ENCODE results near the gene TBL1XR1.

The TBL1XR1 gene

GRCh38 chr3:176969506-176969905 lies 227.8 kb downstream of the TBL1XR1 start:
- TF ChIP-seq, protein P1, sequence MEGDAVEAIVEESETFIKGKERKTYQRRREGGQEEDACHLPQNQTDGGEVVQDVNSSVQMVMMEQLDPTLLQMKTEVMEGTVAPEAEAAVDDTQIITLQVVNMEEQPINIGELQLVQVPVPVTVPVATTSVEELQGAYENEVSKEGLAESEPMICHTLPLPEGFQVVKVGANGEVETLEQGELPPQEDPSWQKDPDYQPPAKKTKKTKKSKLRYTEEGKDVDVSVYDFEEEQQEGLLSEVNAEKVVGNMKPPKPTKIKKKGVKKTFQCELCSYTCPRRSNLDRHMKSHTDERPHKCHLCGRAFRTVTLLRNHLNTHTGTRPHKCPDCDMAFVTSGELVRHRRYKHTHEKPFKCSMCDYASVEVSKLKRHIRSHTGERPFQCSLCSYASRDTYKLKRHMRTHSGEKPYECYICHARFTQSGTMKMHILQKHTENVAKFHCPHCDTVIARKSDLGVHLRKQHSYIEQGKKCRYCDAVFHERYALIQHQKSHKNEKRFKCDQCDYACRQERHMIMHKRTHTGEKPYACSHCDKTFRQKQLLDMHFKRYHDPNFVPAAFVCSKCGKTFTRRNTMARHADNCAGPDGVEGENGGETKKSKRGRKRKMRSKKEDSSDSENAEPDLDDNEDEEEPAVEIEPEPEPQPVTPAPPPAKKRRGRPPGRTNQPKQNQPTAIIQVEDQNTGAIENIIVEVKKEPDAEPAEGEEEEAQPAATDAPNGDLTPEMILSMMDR (conservative IDR thresholded peaks at IDR 0.05; ENCODE audit: low read depth, low read length): no peak
- H3K4me1 ChIP-seq (ENCODE audit: low read depth, poor library complexity, severe bottlenecking): peaks cover 9% of the 10 kb centered on the region
- H3K79me2 ChIP-seq (ENCODE audit: insufficient read depth, low read depth): no peaks in the 10 kb centered on the region
- H3K4me3 ChIP-seq (IDR thresholded peaks at IDR 0.05; ENCODE audit: insufficient read depth, low read depth, low read length): no peak overlapping the region
- no peak overlapping the region for H3K27ac ChIP-seq
- H3K36me3 ChIP-seq (ENCODE audit: insufficient read depth): no peaks in the 10 kb centered on the region
- H4K20me1 ChIP-seq (ENCODE audit: insufficient read depth): no peaks in the 10 kb centered on the region
- H3K9ac ChIP-seq: no peak overlapping the region
- no peak overlapping the region for H2AFZ ChIP-seq (ENCODE audit: low read depth)
- H3K27me3 ChIP-seq (ENCODE audit: insufficient read depth, low read depth): no peaks in the 10 kb centered on the region
- H3K4me2 ChIP-seq: no peak overlapping the region
